ENCODE data around the gene GOT1.

Gene GOT1

DNA sequence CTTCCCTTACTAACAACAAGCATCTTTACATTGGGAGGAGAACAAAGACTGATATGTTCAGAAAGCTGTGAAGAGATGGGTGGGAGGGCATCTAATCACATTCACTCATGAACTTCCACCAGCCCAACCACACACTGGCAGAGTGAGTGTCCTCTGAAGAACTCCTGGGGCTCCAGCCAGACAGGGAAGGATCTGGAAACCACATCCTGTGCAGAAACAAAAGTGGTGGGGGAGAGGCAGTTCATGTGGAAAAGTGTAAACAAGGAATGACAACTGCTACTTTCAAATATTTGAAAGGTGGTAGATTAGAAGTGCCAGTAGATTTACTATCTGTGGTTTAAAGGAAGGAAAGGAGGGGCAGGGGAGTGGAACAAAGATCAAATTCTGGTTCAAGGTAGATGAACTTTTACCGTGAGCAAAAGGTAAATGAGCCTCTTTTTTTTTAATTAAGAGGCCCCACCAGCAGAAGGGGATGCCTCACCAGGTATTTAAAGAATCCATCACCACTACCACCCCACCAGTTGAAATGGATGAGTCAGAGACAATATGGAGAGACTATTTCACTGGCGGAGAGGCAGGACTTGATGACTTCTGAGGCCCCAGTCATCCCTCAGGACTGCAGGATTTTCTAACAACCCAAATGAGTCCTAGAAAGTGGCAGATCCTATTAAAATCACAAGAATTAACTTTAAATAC, 34.5 kb downstream of the GOT1 start:
- no peak for DNase-seq (ENCODE audit: low spot score)

DNA sequence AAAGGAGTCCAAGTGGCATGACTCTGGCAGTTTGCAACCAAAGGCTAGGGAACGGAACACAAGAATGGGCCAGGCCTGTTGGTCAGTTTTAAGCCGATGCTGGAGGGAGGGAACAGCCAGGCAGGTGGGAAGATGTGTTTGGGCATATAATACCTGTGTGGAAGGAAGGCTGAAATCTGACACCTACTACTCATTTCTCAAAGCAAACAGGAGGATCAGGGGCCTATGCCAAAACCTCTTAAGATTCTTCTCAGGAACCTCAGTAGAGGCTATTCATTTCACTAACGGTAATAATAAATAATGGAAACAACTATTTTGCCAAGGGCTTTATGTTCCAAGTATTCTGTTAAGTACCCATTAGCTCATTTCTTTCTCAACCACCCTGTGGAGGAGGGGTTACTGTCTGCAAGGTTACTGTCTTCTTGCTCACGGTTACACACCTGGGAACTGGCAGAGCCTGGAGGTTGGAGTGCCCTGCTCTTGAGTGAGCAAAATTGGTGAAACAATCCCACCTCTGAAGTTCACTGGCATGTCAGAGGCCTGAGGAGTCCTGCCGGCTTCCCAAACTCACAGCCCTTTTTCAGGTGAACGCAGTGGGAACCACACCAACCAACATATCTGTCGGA, 35.5 kb downstream of the GOT1 start:
- no peak for DNase-seq (ENCODE audit: low spot score)

DNA sequence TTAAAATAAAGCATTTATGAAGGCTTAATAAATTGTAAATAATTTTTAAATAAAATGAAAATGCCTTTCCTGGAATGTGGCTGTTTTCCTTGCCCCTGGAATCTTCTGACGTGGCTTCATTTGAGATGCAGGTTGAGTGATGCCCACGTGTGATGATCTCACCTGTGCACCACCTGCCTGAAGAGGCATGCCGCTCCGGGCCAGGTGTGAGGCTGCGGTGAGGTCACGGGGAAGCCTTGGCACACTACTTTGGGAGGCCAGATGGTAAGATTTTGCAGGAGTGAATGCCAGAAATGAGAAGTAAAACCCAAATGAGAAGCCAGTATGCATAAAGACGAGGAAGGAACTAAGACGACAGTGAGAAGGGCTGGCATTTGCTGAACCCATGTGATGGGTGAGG, 36.2 kb downstream of the GOT1 start:
- no peak for DNase-seq (ENCODE audit: low spot score)

DNA sequence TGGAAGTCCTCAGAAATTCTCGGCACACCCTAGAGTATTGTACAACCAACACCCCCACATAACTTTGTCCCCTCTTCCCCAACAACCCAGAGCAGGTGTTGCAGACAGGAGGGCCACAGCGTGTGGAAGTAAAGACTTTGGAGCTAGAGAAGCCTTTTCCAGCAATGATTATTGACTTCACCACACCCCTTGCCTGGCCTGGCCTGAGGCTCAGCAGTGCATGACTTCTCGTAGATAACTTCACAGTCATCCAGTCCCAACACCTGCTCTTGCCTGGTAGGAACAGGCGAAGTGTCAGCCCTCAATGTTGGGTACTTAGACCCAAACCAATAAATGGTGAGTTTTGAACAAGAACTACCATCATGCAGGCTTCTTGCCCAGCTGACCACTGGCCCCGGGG, 36.7 kb downstream of the GOT1 start:
- no peak for DNase-seq (ENCODE audit: low spot score)

DNA sequence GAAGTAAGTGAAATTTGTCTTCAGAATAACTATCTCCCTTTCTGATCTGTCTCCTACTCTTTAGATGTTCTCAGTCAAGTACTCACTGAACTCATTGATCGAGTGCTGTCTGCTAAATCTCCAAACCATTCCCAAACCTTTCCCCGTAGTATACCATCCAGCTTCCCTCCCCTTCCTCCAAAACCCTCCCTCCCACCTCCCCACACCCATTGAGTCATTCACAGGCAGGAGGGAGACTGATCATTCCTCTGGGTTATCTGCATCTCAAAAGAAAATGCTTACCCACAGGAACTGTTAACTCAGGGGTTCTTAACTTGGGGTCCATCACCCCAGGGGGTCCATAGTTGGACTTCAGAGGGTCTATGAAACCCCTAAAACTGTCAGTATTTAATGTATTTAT, 37.4 kb downstream of the GOT1 start:
- DNase-seq (ENCODE audit: low spot score): no peak

DNA sequence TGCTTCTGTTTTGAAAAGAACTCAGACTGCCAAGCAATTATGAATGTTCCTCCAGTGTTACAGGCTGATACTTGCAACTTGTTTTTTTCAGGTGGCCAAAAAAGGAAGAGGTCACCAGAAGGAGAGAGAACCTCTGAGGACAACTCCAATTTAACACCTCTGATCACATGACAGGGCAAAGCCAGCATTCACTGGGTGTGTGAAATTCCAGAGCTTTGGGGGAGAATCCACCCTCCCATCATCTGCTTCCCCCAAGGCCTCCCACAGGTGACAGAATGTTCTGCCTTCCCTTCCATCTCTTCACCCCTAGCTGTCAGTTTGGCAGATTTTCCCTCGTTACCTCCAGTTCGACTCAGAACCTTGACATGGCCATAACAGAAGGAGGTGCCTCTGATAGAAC, 39.1 kb downstream of the GOT1 start:
- DNase-seq (ENCODE audit: low spot score): no peak

DNA sequence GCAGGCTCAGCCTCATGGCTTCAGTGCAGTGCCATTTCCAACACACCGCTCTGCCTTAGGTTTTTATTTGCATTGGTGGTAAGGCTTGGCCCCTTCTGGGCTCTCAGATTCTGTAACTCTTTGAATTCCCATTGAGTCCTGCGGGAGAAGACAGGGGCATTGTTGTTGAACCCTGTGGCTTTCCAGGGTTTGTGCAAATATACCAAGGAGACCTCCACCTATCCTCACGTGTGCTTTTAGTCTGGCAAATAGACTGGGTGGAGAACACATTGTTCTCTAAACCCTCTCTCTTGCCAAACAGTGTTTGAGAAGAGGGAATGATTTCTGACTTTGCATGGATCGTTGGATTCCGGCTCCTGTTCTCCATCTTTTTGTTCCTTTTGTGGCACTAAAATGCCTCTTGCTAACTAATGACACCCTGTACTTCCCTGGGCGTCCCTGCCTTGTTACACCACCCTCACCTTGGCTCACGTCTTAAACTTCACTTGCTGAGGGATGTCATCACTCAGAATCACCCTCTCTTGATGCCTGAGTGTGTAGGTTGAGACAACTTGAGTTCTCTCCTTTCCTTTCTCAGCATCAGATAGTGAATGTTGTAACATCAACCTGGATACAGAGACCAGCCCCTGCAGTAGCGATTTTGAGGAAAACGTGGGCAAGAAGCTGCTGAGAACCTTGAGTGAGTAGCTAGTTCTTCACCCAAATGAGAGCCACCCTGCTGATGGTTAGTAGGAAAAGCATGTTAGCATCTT, 40.5 kb downstream of the GOT1 start:
- no peak for DNase-seq (ENCODE audit: low spot score)

DNA sequence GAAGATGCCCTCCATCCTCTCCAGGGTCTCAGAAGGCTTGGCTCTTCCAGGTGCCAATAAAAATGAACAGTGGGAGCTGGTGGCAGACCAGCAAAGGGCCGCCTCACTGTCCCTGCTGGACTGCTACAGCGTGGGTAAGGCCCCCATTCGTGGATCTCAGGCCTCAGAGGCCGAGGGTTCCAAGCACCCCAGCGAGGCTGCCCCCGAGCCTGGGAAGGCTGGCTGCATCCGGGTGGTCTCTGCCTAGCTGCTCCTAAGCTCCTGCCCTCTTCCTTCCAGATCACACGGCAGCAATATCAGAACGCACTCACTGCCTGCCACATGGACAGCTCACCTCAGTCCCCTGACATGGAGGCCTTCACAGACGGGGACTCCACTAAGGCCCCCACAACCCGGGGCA, 42.9 kb downstream of the GOT1 start:
- no peak for DNase-seq (ENCODE audit: low spot score)

DNA sequence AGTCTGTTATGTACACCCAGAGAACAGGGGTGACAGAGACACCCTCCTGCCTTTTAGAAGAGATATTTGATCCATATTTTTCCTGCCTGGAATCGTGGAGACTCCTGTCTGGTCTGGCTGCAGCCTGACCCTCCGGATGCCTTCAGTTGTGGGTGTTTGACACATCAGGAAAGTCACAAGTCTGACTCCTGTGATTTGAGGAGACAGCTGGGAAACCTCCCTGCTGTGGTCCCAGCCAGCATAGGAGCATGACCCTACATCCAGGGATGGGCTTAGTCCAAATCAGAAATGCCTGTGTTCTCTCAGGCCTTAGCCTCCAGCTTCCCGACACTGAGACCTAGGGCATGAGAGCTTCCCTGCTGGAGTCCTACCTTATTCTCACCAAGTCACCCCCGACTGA, 43.4 kb downstream of the GOT1 start:
- no peak for DNase-seq (ENCODE audit: low spot score)

DNA sequence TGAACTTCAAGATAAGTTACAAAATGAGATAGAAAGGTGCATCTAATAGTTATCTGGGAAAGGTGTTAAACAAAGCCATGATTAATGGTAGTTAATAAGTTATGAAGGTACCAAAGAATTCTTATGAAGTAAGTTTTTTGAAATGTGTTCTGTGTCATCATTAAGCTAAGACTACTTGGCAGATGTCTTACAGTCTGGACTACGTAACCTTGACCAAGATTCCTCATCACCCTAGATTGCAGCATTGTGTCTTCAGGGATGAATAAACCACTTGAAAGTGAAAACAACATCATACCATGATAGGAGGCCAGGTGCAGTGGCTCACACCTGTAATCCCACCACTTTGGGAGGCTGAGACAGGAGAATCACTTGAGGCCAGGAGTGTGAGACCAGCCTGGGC, 48.2 kb downstream of the GOT1 start:
- DNase-seq (ENCODE audit: low spot score): no peak

DNA sequence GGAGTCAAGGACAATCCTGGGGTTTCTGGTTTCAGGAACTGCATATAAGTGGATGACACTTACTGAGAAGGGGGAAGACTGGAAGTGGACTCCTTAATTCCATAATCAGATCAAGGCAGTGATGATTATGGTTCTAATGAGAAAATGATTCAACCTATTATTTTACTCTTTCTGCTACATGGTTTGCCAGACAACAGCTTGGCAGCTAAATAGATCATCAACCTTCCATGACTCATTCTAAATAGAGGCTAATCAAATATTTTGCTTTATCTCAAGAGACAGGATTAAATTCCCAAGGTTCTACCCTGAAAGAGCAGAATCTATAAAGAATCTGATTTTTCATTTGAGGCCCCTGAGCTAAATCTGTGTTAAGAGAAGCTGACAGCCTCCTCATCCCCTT, 55.0 kb downstream of the GOT1 start:
- no peak for DNase-seq (ENCODE audit: low spot score)

DNA sequence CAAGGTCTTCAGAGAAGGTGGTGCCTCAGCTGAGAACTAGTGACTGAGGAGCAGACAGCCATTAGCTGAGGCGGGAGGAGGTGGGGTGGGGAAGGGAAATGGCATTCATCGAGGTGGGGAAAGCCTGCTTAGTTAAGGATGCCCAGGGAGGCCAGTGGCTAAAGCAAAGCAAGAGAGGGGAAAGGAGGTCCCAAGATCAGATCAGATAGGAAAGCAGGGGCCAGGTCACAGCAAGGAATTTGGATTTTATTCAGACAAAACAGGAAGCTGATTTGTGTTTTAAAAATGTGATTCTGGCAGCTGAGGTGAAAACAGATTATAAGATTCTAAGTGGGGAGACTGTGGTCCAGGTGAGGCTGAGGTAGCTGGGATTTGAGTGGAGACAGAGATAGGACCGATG, 55.5 kb downstream of the GOT1 start:
- no peak for DNase-seq (ENCODE audit: low spot score)

DNA sequence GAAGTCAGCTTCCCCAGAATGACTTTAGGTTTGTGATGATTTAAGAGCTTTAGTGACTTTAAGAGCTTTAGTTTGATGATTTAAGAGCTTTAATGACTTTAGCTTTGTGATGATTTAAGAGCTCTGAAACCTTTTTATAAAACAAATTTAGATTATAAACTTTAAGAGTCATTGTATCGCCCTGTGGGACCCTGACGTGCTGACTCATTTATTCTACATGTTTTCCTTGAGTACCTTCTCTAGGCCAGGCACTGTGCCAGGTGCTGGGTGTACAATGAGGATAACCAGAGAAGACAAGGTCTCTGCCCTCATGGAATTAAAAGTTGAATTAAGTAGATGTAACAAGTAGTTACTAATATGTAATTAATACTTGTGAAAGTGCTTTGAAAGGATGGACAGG, 55.9 kb downstream of the GOT1 start:
- DNase-seq (ENCODE audit: low spot score): no peak

DNA sequence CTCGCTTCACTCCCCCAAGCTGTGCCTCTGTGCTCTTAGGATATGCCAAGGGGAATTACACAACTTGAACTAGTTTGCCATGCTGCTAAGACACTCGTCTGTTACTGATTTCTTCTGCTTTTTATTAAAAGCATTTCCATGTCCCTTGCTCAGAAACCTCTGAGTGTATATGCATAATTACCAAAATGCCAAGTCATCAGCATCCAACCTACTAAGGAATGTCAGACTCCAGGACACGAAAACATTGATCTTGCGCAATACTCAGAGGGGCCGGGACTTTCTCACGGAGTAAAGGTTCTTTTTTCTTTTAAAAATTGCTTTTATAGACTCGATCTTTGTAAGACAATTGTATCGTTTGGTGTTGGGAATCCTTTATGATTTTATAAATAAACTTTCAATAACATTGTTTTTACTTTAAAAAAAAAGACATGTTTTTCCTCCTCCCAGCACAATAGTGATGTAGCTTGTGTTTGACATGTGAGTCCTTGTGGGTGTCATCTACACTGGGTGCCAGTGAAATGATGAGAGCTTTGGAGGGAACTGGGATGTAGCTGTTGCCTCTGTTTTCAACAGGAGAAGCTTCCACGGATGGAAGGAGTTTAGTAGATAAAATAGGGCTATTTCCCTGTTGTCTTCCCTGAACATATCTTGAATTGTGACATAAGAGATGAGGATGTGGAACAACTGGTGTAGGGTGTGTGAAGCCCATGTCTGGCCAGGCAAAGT, 57.7 kb downstream of the GOT1 start:
- DNase-seq (ENCODE audit: low spot score): no peak

DNA sequence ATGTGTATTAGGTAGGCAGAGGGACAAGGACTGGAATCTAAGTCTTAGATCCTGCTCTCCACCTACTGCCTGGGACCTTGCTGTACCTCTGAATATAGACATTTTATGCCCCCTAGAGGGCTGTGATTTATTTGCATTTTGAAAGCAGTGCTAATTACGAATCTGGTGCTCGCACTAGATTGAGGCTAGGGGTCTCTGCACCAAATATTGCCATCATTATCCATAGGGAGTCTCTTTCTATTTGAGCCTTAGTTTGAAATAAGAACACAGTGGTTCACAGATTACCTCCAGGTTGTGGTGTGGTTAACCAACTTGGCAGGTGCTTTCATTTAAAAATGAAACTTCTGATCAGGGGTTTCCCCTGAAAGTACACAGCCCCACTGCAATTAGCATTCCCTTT, 59.4 kb downstream of the GOT1 start:
- DNase-seq (ENCODE audit: low spot score): no peak

DNA sequence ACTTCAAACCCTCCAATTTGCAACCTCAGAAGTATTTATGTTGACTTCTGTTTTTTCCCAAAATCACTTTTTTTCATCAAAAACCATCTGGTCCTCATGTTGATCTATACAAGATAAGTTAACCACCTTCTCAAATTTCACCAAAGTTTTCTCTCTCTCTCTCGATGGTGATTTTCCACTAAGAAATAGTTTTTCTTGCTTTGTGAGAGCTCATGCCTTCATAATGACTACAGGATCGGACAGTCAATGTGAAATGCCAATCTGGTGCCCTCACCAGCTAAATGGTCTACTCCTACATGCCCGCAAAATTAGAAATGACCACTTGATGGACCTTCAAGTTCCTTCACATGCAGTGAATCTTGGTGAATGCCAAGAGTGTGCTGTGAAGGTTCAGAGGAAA, 60.9 kb downstream of the GOT1 start:
- DNase-seq (ENCODE audit: low spot score): no peak

DNA sequence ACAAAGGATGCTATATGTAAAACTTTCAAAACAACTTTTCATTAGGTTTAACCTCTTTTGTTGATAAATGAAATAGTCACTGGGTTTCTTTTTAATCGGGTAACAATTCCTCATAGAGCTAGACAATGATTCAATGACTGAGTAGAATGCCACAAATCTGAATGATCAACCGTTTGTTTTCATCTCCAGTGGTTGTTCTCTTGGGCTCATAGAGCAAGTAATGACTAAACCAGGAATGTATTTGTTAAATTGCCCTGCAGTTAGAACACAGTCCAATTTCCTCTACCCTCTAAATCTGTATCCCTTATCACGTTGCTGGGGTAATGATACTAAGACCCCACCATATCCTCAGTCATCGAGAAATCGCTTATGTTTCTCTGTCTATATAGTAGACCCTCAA, 61.3 kb downstream of the GOT1 start:
- DNase-seq (ENCODE audit: low spot score): no peak

DNA sequence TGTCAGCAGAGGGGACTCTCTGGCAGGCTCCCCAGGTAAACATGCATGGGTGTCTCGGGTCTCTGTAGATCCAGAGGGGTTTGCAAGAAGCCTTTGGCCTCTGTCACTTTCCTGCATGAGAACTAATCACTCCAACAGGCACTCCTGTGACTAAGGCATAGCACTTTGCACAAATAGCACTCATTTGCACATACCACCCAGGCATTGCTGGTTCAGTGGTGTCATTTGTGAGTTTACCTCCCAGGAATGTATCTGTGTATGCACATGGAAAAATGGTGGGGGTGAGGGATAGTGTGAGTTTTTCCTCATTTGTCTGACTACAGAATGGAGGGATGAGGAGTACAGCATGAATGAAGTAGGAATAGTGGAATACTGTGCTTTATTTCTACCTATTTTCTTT, 61.8 kb downstream of the GOT1 start:
- no peak for DNase-seq (ENCODE audit: low spot score)

DNA sequence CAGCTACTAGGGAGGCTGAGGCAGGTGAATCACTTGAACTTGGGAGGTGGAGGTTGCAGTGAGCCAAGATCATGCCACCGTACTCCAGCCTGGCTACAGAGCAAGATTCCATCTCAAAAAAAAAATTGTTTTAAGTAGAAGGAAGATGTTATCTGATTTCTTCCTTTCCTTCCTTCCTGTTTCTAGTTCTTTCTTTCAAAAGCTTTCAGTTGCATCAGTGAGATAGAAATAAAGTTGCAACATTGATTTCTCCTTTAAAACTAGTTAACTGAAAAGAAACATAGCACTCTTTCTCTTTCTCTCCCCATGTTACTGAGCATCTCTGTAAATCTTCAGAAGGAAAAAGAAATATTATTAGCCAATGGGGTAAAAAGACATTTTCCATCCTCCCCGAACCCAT, 63.8 kb downstream of the GOT1 start:
- DNase-seq (ENCODE audit: low spot score): no peak

DNA sequence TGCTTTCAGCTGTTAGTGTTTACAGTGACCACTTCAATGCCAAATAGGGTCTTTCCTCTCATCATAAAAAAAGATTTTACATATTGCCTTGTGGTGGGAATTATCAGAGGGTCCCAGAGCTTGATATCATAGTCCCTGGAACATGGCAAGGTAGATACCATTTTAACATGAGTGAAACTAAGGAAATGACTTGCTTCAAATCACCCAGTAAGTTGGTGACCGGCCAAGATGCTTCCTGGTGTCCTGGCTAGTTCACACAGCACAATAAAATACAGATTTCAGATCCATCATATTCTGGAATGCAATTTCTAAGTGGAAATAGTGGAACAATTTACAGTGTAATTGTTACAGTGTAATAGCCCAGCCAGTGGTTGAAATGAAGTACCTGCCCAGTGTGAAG, 64.7 kb downstream of the GOT1 start:
- no peak for DNase-seq (ENCODE audit: low spot score)

DNA sequence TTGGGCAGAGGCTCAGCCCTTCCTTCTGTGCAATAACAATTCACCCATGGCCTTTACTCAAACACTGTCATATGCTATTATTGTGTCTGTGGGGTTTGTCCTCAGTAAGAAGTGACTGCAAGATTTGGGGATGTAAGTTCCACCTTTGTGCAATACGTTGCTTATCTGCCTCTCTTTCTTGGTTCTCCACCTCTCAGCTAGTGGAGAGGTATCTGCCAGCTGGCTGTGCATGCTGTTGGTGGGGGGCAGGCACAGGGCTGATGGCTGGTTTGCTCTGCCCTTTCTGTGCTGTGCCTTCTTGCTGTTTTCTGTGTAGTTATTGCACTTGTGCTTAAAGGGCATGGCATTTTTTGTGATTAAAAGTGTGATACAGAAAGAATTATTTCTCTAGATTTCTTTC, 65.1 kb downstream of the GOT1 start:
- no peak for DNase-seq (ENCODE audit: low spot score)

DNA sequence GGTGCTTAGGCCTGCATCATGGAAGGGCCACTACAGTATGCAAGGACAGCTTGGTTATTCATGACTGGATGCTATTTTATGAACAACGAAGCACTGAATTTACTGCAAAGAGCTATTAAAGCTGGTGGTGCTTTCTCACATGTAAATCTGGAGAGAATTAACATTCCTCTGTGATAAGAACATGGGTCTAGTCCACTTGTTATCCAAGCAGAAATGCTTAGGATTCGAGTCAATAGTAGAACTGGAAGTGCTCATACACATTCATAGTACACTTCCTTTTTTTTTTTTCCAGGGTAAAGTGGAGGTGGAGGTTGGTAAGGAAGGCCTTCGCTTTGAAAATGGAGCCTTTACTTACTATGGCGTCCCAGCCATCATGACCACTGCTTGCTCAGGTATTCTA, 66.3 kb downstream of the GOT1 start:
- DNase-seq (ENCODE audit: low spot score): no peak

DNA sequence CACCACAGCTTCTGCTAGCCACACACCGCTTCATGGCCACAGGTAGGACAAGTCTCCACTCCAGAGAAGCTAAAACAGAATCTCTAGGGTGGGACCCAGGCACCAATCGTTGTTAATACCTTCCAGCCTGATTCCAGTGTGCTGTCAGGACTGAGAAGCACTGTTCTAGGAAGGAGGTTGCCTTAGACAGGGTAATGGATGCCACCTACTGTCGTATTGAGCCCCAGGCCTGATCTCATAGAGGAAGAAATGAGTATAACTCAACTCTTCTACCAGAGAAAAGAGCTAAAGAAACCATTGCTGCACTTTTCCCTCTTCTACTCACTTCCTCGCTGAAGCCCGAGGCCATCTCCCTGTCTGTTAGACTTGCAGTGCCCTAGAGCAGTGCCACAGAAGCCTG, 69.5 kb downstream of the GOT1 start:
- no peak for DNase-seq (ENCODE audit: low spot score)

All from ecto neural progenitor cell (in vitro differentiated cells).